Erythroblast (primary cell): ENCODE data around the gene USP12.

Experiments used
- GATA1 ChIP-seq: IDR thresholded peaks from 2 replicates; pipeline ENCODE4 v1.6.1; 2011; ENCODE audit warnings: low read depth, mild to moderate bottlenecking, control low read depth, low read length, moderate library complexity
- POLR2A ChIP-seq: IDR thresholded peaks from 2 replicates; pipeline ENCODE4 v1.6.1; 2011; ENCODE audit warnings: mild to moderate bottlenecking, low read length

- TF ChIP-seq POLR2A (no peak), GATA1 (no peak)
These were observed 144.4 kb downstream of the USP12 start for GRCh38 chr13:27027086-27027667.
